HG03457 (cell line): ENCODE measurements around the gene P3H4.
"Not testable (repeated sequence)": the region's sequence is repeated elsewhere in the genome, so short reads cannot be mapped to it uniquely, and the experiment has no call there.

Source experiments
- ATAC-seq: cut with Tn5 transposase; IDR thresholded peaks from one replicate; pipeline ENCODE4 v1.9.1; 2021; ENCODE audit warnings: moderate number of reproducible peaks; ENCODE audit not compliant: unreplicated experiment

Gene P3H4, protein sequence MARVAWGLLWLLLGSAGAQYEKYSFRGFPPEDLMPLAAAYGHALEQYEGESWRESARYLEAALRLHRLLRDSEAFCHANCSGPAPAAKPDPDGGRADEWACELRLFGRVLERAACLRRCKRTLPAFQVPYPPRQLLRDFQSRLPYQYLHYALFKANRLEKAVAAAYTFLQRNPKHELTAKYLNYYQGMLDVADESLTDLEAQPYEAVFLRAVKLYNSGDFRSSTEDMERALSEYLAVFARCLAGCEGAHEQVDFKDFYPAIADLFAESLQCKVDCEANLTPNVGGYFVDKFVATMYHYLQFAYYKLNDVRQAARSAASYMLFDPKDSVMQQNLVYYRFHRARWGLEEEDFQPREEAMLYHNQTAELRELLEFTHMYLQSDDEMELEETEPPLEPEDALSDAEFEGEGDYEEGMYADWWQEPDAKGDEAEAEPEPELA

DNA sequence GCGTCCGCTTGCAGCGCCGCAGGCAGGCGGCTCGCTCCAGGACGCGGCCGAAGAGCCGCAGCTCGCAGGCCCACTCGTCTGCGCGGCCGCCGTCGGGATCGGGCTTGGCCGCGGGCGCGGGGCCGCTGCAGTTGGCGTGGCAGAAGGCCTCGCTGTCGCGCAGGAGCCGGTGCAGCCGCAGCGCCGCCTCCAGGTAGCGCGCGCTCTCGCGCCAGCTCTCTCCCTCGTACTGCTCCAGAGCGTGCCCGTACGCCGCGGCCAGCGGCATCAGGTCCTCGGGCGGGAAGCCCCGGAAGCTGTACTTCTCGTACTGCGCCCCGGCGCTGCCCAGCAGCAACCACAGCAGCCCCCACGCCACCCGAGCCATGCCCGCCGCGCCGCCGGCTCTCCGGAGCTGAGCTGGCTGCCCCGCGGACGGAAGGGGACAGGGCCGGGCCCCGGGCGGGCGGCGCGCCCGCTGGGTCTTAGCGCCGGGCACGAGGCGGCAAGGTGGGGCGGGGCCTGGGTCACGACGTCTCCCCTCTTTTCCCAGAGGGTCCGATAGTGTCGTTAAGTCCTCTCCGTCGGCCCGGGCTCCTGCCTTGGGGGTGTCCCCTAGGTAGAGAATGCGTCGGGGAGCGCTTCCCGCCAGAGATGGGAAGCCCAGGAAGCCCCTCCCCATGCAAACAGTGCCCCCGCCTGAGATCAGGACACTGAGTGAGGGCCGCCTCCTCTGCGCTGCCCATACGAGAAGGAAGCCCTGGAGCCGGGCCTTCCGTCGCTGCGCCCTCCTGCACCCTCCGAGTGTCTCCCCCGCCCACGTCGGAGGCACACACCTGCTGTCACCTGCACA lies at the start of gene P3H4:
Gene P3H4, minus strand, starts transcription at position 401 of the 832 bp plus-strand sequence. Its CDS starts 34 bp downstream, at position 367.
- peak; percentile 48 for ATAC-seq

DNA sequence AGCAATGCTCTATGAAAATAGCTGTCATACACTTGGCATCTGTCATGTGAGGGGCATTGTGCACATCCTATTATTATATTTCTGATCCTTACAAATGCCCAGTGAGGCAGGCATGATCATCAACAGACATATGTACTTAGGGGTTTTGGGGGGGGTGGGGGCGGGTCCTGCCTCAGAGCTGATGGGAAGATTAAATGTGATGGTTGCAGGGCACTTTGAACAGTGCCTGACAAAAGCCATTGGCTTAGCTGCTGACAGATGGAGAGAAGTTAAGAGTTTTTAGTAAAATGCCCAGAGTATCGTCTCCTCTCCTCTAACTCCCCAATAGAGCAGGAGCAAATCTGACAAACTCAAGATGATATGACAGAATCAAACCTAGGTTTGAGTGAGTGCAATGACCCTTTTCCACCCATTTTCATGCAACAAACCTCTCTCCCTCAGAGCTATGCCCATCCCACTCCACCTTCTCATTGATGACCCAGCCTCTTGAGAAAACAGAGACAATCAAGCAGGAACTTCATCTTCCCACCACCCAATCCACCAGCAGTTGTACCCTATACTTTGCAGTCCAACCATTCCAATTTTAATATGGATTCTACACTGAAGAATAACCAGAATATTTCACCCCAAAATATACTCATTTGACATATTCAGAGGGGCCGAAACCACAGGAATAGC lies 48.6 kb upstream of the P3H4 start:
- ATAC-seq: no peak

DNA sequence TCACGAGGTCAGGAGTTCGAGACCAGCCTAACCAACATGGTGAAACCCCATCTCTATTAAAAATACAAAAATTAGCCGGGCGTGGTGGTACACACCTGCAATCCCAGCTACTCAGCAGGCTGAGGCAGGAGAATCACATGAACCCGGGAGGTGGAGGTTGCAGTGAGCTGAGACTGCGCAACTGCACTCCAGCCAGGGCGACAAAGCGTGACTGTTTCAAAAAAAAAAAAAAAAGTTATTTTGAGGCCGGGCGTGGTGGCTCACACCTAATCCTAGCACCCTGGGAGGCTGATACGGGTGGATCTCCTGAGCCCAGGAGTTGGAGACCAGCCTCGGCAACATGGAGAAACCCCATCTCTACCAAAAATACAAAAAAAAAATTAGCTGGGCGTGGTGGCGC lies 39.6 kb upstream of the P3H4 start:
- ATAC-seq: not testable (repeated sequence)

DNA sequence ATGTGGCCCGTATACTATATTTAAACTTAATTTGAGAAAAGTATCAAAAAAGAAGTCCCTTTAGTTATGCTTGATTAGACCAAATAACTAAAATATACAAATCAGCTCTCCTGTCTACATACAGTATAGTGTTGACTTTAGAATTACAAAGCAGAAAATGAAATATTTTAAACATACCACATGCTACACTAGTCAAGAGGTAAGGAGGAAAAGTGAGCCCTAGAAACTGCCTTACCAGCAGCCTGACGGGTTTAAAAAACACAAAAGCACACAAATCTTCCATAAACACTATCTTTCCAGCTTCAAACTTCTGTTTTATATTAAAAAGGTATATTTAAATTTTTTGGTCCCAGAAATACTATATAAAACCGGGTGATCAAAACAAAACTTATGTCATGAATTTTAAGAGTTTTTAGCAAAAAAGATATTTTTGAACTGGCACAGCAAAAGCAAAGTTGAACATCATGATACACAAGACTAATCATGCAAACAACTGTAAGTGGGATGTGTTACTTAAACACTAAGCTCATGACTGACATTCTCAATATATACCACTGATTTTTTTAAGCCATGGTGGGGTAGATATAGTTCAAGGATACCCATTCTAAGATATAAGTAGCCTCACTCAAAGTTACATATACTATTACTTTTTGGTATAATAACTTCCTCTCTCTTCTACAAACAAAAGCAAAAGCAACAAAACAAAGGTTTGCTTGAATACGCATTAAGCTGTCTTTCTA lies 37.7 kb upstream of the P3H4 start:
- ATAC-seq: no peak

DNA sequence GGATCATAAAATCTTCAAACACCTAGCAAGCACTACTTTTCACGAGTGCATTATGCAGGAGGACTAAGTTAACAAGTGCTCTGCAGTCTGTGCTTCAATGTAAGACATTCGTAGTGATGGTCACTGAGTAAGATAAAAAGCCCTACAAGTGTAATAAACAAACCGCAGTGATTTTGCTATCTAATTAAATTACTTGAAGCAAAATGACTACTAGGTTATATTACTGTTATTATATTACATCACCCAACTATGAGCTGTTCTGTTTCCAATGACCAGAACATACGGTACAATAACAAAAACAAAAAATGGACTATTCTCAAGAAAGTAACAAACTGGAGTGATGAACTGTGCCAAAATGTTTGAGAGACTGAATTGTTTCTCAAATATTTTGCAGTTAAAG lies 37.0 kb upstream of the P3H4 start:
- ATAC-seq: no peak

DNA sequence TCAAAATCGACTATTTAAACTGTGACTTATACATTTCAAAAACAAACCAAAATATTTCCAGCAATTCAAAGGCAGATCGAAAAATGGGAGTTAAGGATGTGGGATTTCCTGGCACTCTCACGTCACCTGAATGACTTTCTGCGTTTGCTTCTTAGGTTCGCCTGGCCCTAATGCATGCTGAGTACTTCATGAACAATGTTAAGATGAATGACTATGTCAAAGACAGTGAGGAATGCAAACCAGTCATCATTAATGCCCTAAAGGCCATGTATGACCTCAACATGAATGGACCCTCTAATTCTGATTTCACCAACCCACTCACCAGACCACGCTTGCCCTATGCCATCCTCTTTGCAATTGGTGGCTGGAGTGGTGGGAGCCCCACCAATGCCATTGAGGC lies 33.2 kb upstream of the P3H4 start:
- ATAC-seq: no peak

DNA sequence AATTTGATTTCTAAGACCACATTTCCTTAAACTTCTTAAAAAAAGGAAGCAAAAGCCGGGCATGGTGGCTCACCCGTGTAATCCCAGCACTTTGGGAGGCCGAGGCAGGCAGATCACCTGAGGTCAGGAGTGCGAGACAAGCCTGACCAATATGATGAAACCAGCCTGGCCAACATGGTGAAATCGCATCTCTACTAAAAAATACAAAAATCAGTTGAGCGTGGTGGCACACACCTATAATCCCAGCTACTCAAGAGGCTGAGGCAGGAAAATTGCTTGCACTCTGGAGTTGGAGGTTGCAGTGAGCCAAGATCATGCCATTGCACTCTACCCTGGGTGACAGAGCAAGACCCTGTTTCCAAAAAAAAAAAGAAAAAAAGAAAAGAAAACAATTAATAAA lies 29.0 kb upstream of the P3H4 start:
- not testable (repeated sequence) for ATAC-seq

DNA sequence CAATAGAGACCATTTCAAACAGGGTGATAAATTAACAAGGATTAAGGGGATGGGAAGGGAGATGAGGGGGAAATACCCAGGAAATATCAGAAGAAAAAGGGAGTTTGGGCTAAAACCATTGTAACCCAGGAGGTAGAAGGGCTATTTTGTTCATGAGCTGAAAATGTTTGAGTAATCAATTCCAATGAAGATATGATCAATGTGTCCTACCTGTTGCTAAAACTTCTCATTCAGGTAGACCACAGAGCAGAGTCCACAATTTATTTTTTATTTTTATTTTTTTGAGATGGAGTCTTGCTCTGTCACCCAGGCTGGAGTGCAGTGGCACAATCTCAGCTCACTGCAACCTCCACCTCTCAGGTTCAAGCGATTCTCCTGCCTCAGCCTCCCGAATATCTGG lies 27.7 kb upstream of the P3H4 start:
- not testable (repeated sequence) for ATAC-seq

DNA sequence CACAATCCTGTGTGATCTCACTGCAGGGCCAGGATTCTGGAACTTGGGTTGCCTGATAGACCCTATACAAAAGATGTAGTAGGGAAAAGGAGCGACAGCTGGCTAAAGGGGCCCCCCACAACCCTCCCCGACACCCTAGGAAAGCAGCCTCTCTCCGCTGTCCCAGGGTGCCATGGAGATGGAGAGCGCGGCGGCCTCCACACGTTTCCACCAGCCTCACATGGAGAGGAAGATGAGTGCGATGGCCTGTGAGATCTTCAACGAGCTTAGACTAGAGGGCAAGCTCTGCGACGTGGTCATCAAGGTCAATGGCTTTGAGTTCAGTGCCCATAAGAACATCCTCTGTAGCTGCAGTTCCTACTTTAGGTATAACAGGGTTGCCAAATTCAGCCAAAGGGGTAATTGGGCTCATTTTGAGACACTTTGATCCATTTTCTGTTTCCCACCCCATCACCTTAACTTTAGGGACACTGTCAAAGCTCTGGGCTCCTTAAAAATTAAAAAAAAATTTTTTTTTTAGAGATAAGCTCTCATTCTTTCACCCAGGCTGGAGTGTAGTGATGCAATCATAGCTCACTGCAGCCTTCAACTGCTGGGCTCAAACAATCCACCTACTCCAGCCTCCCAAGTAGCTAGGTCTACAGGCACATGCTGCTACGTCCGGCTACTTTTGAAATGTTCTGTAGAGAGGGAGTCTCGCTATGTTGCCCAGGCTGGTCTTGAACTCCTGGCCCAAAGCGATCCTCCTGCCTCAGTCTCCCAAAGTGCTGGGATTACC lies 26.2 kb upstream of the P3H4 start, which contains the start of gene KLHL10:
Gene KLHL10, plus strand, starts transcription at position 65 of the 778 bp plus-strand sequence. Its CDS starts 108 bp downstream, at position 173.
- ATAC-seq: no peak

DNA sequence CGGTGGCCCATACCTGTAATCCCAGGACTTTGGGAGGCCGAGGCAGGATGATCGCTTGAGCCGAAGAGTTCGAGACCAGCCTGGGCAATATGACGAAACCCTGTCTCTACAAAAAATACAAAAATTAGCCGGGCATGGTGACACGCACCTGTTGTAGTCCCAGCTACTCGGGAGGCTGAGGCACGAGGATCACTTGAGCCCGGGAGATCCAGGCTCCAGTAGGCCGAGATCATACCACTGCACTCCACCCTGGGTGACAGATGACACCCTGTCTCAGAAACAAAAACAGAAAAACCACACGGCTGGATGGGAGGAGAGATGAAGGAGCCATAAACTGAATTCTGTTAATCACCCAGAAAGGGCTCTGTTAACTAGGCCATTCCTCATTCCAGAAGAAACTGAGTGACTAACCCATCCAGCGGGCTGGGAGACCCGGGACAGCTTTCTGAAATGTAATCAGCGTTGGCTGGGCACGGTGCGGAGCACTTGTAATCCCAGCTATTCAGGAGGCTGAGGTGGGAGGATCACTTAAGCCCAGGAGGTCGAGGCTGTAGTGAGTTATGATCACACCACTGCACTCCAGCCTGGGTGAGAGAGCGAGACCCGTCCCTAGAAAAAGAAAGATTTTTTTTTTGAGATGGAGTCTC lies 24.9 kb upstream of the P3H4 start:
- ATAC-seq: no peak

DNA sequence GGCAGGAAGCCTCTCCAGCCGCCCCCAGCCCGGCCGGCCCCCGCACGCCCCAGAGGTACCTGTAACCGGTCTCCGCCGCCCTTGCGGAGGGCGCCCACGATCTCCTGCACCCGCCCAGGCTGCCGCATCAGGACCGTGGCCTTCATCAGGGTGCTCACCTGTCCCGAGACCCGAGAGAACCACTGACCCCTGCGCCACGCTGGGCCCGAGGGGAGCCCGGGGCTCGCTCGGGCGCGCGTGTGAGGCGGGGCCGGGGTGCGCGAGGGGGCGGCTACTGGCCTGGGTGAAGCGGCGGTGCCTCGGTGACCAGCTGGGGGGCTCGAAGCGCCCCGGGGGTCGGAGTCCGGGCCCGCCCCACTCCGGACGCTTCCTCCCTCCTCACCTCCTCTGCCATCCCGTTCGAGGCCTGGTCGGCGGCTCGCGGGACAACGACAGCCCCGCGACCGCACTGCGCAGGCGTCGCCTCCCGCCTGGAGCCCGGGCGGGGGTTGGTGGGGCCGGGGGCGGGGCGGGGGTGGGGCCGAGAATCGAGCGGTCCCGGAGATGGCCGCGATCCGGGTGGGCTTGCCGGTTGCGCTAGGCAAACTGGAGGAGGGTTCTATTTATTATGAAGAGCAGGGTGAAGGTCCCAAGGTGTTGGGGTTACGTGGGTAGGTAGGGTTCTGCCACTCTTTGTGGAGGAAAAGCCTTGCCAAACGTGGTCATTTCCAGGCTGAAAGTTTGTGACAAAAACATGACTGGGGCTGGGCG lies 24.2 kb upstream of the P3H4 start, which contains the start of gene NT5C3B:
Gene NT5C3B, minus strand, starts transcription at position 433 of the 750 bp plus-strand sequence. Its CDS starts 39 bp downstream, at position 394.
- no peak for ATAC-seq

DNA sequence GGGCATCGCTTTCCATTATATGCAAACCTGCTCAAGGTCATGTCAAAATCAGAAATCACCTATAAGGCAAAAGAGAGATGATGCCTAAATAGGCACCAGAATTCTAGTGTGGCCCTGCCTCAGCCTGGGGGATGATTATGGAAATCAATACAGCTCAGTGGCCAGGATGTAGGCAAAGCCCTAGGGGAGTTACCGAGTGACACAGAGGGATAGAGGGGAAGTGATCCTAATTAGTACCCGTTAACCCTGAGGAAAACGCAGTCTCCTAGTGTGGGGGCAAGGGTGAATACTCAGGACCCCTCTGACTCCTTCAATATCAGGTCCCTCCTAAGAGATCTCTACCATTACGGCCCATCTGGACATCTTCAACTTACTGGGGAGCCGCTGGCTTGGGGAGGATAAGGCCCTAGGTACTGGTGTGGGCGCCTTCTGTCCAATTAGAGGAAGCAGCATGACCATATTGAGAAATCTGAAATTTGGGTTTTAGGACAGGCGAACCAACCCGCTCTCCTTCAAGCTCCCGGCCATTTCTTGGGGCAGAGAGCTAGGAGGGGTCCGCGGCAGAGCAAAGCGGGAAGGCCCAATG lies 23.6 kb upstream of the P3H4 start:
- ATAC-seq: no peak

DNA sequence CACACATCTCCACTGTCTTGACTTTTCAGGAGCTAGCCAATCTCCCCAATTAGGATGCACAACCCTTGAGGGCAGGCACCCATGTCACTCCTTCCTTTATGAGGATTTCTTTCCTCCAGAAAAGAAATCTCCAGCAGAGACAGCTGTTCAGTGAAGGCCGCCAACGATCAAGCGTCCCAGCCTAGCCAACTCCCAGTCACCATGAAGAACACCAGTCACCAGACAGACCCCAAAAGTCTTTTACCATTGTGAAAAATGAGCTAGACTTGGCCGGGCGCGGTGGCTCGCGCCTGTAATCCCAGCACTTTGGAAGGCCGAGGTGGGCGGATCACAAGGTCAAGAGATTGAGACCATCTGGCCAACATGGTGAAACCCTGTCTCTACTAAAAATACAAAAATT lies 18.2 kb upstream of the P3H4 start:
- ATAC-seq: not testable (repeated sequence)

DNA sequence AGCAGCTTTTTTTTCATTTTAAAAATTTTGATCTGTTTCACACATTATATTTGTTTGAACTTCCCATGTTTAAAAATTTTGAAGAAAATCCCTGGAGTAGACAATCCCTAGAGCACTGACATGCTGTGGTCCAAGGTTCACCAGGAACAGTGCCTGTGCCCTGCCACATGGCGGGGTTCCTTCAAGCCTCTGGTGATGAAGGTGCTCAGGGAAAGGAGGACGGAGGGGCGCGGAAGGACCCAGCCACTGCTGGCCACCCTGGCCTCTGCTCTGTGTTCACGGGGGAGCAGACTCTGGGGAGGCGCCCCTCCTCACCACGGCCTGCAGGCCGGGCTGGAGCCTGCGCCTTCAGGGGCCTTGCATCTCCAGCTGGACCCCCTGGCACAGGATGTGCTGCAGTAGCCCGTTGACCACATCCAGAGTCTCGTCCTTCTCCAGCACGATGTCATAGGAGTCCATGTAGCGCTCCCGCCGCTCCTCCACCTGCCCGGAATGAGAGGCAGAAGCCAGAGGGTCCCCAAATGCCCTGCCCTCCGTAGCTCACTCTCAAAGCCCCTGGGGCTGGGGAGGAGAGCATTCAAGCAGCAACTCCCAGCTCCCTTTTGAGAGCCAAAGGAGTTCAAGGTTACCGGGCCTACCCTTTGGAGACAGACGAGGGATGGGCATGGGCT lies 13.6 kb upstream of the P3H4 start:
- no peak for ATAC-seq

DNA sequence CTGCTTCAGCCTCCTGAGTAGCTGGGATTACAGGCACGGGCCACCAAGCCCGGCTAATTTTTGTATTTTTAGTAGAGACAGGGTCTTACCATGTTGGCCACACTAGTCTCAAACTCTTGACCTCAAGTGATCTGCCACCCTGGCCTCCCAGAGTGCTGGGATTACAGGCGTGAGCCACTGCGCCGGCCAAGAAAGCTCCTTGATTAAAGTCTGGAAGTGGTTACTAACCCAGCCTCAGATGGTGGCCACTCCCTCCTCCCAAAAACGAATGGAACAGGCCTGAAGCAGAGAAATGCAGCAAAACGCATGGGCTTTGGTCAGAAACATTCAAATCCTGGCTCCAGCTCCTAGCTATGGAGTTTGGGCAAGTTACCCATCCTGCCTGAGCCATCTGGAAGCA lies 12.3 kb upstream of the P3H4 start:
- no peak for ATAC-seq

DNA sequence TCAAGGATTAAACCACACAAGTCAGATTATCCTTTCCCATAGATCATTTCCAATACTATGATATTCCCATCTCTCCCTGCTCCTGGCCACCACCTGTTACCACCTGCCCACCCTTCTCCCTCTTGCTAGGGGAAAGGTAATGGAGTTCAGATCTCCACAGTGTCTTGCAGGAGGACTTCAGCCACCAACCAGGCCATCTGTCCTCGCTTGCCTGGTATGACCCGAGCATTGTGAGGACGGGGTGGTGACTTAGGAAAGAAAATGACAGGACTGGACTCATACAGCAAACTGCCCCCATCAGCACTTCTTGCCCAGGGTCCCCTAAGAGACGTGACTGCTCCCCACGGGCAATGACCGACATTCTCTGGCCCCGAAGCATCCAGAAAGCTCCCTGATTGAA lies 11.8 kb upstream of the P3H4 start:
- ATAC-seq: no peak

DNA sequence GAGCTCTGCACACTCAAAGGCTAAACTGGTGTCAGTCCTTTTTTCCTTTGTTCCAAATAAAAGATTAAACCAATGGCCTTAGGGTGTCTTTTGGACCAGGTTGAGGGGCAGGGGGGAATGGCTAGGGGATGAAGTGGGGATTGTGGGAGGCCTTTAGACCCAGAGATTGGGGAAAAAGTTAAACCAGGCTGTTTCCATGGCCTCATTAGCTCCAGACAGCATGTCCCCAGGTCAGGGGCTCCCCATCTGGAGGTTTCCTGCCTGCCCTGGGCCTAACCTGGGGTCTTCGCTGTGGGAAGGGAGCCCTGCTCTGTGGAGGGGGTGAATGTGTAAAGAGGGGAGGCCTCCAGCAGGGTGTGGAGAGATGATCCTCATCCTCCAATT lies 11.4 kb upstream of the P3H4 start:
- ATAC-seq: no peak
